Stimulated activated effector memory CD8-positive, alpha-beta T cell treated with anti-CD3 and anti-CD28 coated beads, Interleukin-12 subunit alpha, Interleukin-12 subunit beta, amount 100 ng/mL, for 72 hours (primary cell): ENCODE data around the gene CCDC124.
"Not testable (repeated sequence)": the region's sequence is repeated elsewhere in the genome, so short reads cannot be mapped to it uniquely, and the experiment has no call there.

Experiments
- ATAC-seq: fragments of 150-1000 bp; cut with Tn5 transposase; 2 replicates; pipeline ENCODE4 v1.10.0; 2021
- DNase-seq, 2 donors: peaks; one replicate each; pipeline ENCODE4 v3.0.0; 2021 to 2022; ENCODE audit warnings: low spot score in 2 of 2
- H3K27ac Mint-ChIP-seq: one replicate; pipeline ENCODE4 v1.8.0; 2022; ENCODE audit warnings: mild to moderate bottlenecking, mixed read lengths
- H3K36me3 Mint-ChIP-seq: one replicate; pipeline ENCODE4 v1.8.0; 2022; ENCODE audit warnings: mild to moderate bottlenecking, mixed read lengths
- H3K4me1 Mint-ChIP-seq: one replicate; pipeline ENCODE4 v1.8.0; 2022; ENCODE audit warnings: mixed read lengths
- H3K4me3 Mint-ChIP-seq: one replicate; pipeline ENCODE4 v1.8.0; 2022; ENCODE audit warnings: mild to moderate bottlenecking, mixed read lengths
- H3K9me3 Mint-ChIP-seq: one replicate; pipeline ENCODE4 v1.8.0; 2022; ENCODE audit warnings: mixed read lengths

Gene CCDC124

DNA sequence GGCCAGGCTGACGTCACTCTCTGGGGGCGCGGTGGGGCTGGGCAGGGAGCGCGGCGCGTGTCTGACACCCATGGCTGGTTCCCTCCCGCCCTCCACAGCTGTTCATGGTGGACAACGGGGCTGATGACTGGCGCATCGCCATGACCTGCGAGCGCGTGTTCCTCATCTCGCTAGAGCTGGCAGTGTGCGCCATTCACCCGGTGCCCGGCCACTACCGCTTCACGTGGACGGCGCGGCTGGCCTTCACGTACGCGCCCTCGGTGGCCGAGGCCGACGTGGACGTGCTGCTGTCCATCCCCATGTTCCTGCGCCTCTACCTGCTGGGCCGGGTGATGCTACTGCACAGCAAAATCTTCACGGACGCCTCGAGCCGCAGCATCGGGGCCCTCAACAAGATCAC lies 48.8 kb downstream of the CCDC124 start:
- Mint-ChIP-seq H3K9me3 (no peaks in the 10 kb centered on the region), H3K27ac (no peak overlapping the region), H3K4me1 (peaks cover 6% of the 10 kb centered on the region), H3K36me3 (no peaks in the 10 kb centered on the region), H3K4me3 (no peak overlapping the region)
- ATAC-seq (no peak), DNase-seq (no peak)

DNA sequence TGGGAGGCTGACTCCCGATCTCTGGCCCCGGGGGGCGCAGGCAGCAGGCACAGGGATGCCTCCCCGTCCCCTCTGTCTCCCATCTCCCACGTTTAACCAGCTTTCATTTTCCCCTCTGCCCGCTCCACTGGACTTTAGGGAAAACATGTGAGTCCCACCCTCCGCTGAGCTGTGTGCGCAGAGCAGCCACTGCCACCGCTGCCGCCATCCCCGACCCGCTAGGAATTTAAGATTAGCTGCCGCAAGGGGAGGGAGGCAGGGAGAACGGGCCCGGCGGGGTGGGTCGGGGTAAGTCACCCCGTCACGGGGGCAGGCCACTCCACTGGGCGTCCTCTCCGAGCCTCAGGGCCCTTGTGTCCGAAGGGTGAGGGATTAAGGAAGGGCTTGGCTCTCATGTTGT lies 49.6 kb downstream of the CCDC124 start:
- Mint-ChIP-seq H3K9me3 (no peaks in the 10 kb centered on the region), H3K4me3 (no peak overlapping the region), H3K27ac (no peak overlapping the region), H3K4me1 (peaks cover 6% of the 10 kb centered on the region), H3K36me3 (no peaks in the 10 kb centered on the region)
- ATAC-seq (no peak), DNase-seq (no peak)

DNA sequence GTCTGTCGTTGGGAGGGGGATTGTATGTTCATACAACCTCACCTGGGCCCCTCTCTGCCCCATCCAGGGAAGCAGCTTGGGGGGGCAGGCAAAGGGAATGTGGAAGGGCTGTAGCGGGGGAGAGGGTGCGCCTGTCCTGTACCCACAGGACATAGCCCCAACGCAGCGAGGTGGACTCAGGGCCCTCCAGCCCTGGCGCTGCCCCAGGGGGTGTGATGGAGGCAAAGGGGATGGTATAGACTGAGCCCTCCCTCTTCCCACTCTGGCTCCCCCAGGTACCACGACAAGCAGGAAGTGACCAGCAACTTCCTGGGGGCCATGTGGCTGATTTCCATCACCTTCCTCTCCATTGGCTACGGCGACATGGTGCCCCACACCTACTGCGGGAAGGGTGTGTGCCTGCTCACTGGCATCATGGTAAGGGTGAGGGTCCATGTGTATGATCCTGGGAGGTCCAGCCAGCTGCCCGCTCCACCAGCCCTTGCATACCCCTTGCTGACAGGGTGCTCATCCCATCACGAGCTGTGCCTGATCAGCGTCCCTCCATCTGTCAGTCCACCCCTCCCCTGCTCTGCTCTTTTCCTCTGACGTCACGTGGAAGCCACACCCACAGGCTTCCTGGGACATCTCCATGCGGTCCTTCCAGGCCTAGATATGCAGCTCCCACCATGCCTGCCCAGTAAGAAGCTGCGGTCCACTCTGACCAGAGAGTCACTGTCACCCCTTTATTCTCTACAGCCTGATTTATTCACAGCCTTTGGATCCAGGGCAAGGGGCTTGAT lies 52.4 kb downstream of the CCDC124 start:
- peak; percentile 13 for ATAC-seq
- no peak overlapping the region for H3K4me3 Mint-ChIP-seq
- peaks cover 6% of the 10 kb centered on the region for H3K4me1 Mint-ChIP-seq
- H3K36me3 Mint-ChIP-seq = no peaks in the 10 kb centered on the region
- DNase-seq = no peak
- H3K9me3 Mint-ChIP-seq = no peaks in the 10 kb centered on the region
- H3K27ac Mint-ChIP-seq = peak overlapping the region; percentile 62

DNA sequence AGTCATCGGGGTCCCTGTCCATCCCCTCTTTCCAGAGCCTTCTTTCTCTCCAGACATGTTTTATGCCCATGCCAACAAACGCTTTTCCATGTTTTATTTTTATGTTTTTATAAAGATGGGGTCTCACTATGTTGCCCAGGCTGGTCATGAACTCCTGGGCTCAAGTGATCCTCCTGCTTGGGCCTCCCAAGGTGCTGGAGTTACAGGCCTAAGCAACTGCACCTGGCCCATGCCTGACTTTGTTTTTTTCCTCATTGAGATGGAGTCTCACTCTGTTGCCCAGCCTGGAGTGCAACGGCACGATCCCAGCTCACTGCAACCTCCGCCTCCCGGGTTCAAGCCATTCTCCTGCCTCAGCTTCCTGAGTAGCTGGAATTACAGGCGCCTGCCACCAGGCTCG lies 53.8 kb downstream of the CCDC124 start:
- DNase-seq, ATAC-seq, H3K4me1 Mint-ChIP-seq, H3K36me3 Mint-ChIP-seq, H3K9me3 Mint-ChIP-seq, H3K4me3 Mint-ChIP-seq, H3K27ac Mint-ChIP-seq: not testable (repeated sequence)

DNA sequence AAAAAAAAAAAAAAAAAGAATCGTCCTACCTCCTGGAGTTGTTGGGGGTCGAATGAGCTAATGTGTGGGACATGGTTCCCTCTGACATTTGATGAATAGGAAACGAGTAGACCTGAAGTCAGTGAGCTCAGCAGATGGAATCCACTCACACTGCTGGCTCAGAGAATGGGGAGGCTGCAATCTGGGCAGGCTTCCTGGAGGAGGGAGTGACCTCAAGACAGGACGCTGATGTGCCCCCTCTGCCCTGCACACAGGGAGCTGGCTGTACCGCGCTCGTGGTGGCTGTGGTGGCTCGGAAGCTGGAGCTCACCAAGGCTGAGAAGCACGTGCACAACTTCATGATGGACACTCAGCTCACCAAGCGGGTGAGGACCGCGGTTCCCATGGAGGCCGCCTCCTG lies 55.3 kb downstream of the CCDC124 start:
- Mint-ChIP-seq H3K27ac (no peak overlapping the region), H3K4me3 (no peak overlapping the region), H3K9me3 (no peaks in the 10 kb centered on the region), H3K36me3 (no peaks in the 10 kb centered on the region), H3K4me1 (peaks cover 6% of the 10 kb centered on the region)
- DNase-seq (no peak), ATAC-seq (no peak)

DNA sequence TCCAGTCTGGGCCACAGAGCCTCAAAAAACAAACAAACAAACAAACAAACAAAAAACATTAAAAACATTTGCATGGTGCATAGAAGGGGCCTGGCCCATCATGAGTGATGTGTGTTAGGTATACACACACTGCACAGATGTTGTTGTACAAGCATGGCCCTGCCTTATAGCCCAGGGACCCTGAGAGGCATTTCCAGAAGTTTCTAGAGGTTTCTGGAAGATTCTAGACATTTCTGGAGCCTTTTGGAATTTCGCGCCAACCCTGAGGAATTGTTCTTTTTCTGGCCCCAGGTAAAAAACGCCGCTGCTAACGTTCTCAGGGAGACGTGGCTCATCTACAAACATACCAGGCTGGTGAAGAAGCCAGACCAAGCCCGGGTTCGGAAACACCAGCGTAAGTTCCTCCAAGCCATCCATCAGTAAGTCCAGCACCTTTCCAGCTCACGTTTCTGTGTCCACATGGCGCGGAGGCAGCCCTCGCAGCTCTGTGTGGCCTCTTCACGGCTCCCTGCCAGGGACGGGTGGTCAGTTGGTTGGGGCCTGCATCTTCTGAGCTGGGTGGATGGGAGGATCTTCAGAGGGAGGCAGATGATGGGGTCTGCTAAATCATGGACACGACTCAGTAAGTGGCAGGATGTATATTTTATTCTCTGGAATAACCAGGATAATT lies 56.7 kb downstream of the CCDC124 start:
- H3K27ac Mint-ChIP-seq = no peak overlapping the region

DNA sequence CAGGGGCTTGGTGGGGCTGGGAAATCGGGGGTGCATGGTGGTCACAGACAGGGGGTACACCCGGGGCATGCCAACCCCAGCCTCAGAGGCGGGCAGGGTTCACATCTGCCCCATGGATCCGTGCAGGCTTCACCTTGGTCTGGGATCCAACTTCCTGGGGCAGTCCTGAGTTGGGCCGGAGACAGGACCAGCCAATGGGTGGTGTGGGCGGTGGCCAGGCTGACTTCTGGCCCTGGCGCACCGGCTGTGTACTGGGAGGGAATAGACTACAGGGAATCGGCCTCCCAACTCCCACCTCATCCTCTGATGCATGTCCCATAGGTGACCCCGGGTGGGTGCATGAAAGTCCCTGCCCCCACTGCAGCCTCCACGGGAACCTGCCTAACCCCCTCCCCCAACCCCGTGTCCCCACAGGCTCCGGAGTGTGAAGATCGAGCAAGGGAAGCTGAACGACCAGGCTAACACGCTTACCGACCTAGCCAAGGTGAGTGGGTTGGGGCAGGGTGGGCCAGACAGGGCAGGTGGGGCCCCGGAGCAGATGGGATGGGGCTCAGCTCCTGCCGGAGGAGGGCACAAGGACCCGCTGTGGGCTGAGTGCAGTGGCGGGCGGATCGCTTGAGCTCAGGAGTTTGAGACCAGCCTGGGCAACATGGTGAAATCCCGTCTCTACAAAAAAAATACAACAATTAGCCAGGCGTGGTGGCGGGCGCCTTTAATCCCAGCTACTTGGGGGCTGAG lies 60.4 kb downstream of the CCDC124 start:
- Mint-ChIP-seq H3K9me3 (no peaks in the 10 kb centered on the region), H3K4me1 (peaks cover 7% of the 10 kb centered on the region), H3K36me3 (peaks cover 5% of the 10 kb centered on the region), H3K27ac (no peak overlapping the region), H3K4me3 (no peak overlapping the region)
- ATAC-seq (no peak), DNase-seq (no peak)

More for the DNA sequence above, 56.7 kb downstream of the CCDC124 start:
- Mint-ChIP-seq H3K36me3 (no peaks in the 10 kb centered on the region), H3K4me1 (peaks cover 6% of the 10 kb centered on the region), H3K4me3 (no peak overlapping the region), H3K9me3 (no peaks in the 10 kb centered on the region)
- ATAC-seq = no peak
- no peak for DNase-seq
